GM18508 (cell line): ENCODE data around the gene FAM216B.
"Not testable (repeated sequence)": the region's sequence is repeated elsewhere in the genome, so short reads cannot be mapped to it uniquely, and the experiment has no call there.

Experiments used
- ATAC-seq: cut with Tn5 transposase; IDR thresholded peaks from one replicate; pipeline ENCODE4 v1.9.1; 2021; ENCODE audit warnings: moderate number of reproducible peaks; ENCODE audit not compliant: insufficient read depth, unreplicated experiment

The FAM216B gene

GRCh38 chr13:42781352-42781751 lies at the start of gene FAM216B:
TSS of gene FAM216B (plus strand) at chr13:42781584. CDS start at chr13:42784068, 2,484 bp downstream.
- no peak for ATAC-seq

- ATAC-seq = no peak
Measured at GRCh38 chr13:42732073-42732472, 49.3 kb upstream of the FAM216B start.

GRCh38 chr13:42733046-42733445 lies 48.3 kb upstream of the FAM216B start:
- ATAC-seq = no peak

GRCh38 chr13:42735010-42735409 lies 46.4 kb upstream of the FAM216B start:
- no peak for ATAC-seq

- no peak for ATAC-seq
Measured at GRCh38 chr13:42740753-42741152, 40.6 kb upstream of the FAM216B start.

- ATAC-seq = no peak
Measured at GRCh38 chr13:42741914-42742313, 39.5 kb upstream of the FAM216B start.

GRCh38 chr13:42745655-42746054 lies 35.7 kb upstream of the FAM216B start:
- ATAC-seq = no peak

- ATAC-seq = no peak
Measured at GRCh38 chr13:42746866-42747265, 34.5 kb upstream of the FAM216B start.

- no peak for ATAC-seq
Measured at GRCh38 chr13:42747399-42747873, 33.9 kb upstream of the FAM216B start.

GRCh38 chr13:42750794-42751193 lies 30.6 kb upstream of the FAM216B start:
- no peak for ATAC-seq

- ATAC-seq = peak; percentile 48
Measured at GRCh38 chr13:42751693-42752092, 29.7 kb upstream of the FAM216B start.

GRCh38 chr13:42752731-42753130 lies 28.7 kb upstream of the FAM216B start:
- ATAC-seq = no peak

GRCh38 chr13:42753697-42754096 lies 27.7 kb upstream of the FAM216B start:
- no peak for ATAC-seq

- no peak for ATAC-seq
Measured at GRCh38 chr13:42754801-42755510, 26.4 kb upstream of the FAM216B start.

GRCh38 chr13:42757678-42758420 lies 23.5 kb upstream of the FAM216B start:
- ATAC-seq = no peak

GRCh38 chr13:42758515-42758914 lies 22.9 kb upstream of the FAM216B start:
- ATAC-seq = no peak

- no peak for ATAC-seq
Measured at GRCh38 chr13:42760951-42761350, 20.4 kb upstream of the FAM216B start.

GRCh38 chr13:42762251-42762650 lies 19.1 kb upstream of the FAM216B start:
- no peak for ATAC-seq

GRCh38 chr13:42762917-42763316 lies 18.5 kb upstream of the FAM216B start:
- no peak for ATAC-seq

- ATAC-seq = no peak
Measured at GRCh38 chr13:42766016-42766415, 15.4 kb upstream of the FAM216B start.

GRCh38 chr13:42769650-42770049 lies 11.7 kb upstream of the FAM216B start:
- no peak for ATAC-seq

- not testable (repeated sequence) for ATAC-seq
Measured at GRCh38 chr13:42776558-42776957, 4.8 kb upstream of the FAM216B start.
